Middle frontal gyrus (tissue), 1 donor: ENCODE measurements around the gene UMAD1.
"Not testable (repeated sequence)": the region's sequence is repeated elsewhere in the genome, so short reads cannot be mapped to it uniquely, and the experiment has no call there.

ENCODE experiments used
- DNase-seq: peaks from one replicate; pipeline ENCODE4 v3.0.0-alpha.2; 2015; ENCODE audit warnings: low spot score; ENCODE audit errors: extremely low spot score

Gene UMAD1

DNA sequence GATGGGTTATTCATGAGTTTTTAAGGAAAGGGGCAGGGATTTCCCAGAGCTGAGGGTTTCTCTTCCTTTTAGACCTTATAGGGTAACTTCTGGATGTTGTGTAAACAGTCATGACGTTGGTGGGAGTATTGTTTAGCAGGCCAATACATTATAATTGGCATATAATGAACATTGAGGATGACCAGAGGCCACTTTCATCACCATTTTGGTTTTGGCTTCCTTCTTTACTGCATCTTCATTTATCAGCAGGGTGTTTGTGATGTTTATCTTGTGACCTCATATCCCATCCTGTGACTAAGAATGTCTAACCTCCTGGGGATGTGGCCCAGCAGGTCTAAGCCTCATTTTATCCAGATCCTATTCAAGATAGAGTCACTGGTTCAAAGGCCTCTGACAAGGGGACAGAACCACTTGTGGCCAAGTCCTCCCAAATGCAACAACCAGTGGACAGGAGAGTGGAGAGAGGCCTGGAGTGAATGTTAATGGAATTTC is 155.1 kb downstream of the UMAD1 start:
- DNase-seq: no peak

DNA sequence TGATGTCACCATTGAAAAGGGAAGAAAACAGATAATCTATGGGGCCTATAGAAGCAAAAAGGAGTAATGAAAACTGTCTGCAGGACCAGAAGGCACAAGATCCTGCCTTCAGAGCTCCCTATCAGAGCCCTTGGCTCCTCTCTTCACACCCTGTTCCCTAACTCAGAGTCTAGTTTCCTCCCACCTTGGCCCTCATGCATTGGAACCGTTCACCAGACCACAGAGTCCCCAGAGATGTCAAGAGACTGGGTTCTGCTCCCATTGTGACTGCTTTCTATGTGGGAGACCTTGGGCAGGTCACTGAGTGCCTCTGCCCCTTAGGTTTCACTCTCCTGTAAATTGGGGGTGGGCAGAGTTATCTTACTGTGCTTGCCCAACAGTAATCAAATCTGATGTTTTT is 158.0 kb downstream of the UMAD1 start:
- DNase-seq: no peak

DNA sequence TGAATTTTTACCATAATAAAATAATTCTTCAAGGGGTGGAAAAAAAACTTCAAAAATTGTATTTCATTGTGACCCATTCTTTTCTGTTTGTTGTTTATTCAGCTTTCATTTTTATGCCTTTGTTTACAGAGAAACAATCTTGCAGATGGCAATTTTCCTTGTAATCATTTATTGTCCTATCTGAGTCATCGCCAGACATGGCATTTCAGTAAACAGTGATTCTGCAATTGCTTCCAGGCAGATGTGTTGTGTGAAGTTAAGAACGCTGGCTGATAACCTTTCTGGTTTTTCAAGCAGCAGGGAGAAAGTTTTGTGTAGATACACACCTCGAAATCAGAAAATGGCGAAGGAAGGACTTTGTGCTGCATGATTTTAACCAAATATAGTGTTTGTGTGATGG is 158.6 kb downstream of the UMAD1 start:
- DNase-seq: no peak

DNA sequence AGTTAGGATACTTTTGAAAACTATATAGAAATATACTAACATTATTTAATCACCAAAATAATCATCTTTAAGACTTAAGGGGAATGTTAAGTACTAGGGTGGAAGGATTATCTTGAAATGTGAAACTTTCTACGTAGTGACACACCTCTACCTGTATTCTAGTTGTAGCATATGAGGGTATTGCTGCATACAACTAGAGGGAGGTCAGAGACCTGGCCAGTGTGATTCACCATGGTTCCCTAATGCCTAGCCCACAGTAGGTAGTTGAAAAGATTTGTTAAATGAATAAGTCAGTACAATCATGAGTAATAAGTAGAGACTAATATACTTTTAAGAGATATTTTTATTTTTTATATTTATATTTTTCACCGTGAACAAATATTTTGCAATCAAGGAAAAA is 162.0 kb downstream of the UMAD1 start:
- DNase-seq: no peak

DNA sequence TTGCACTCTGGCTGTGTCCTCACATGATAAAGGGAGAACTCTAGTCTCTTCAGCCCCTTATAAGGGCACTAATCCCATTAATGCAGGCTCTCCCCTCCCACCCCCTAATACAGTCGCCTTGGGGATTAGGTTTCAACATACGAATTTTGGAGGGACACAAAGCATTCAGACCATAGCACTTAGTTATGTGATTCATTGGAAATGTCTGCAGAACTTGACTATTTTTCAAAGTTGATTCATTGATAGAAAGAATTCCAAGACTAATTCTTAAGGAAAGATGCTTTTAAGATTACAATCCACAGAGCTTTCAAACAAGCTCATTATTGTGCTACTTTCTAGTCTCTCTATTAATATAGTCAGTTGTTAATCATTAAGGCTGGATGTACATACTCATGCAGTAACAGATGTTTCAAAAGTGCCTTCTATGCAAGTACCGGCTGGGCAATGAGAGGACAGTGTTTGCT is 163.2 kb downstream of the UMAD1 start:
- no peak for DNase-seq

DNA sequence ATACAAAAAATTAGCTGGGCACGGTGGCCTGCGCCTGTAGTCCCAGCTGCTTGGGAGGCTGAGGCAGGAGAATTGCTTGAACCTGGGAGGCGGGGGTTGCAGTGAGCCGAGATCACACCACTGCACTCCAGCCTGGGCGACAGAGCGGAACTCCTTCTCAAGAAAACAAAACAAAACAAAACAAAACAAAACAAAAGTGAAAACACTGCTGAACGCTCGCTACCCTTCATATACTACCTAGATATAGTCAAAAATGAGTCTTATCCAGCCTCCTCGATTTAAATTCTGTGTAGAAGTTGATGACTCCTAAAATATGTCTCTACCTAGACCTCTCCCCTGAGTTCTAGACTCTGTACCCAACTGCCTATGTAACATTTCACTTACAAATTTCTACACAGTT is 164.3 kb downstream of the UMAD1 start:
- not testable (repeated sequence) for DNase-seq

DNA sequence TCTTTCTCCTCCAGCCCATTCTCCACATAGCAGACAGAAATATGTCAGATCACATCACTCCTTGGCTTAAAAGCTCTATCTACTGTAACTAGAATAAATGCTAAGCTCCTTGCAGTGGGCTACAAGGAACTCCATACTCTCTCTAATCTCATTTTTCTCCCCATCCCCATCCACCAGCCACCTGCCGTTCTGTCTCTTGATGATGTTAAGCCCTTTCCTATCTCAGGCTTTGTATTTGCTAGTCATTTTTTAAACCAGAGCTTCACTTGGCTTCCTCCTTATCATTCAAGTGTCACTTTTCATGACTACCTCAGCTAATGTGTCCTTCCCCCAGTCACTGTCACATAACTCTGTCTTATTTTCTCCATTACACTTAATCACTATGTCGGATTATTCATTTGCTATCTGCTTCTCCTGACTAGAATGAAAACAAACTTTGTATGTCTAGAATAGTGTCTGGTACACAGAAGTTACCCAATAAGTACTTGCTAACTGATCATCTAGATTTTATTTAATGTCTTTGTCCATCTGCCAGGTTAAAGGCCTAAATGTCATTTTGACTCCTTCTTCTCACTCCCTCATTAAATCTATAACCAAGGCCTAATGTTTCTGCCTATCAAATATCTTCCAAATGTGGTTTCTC is 165.1 kb downstream of the UMAD1 start:
- no peak for DNase-seq

DNA sequence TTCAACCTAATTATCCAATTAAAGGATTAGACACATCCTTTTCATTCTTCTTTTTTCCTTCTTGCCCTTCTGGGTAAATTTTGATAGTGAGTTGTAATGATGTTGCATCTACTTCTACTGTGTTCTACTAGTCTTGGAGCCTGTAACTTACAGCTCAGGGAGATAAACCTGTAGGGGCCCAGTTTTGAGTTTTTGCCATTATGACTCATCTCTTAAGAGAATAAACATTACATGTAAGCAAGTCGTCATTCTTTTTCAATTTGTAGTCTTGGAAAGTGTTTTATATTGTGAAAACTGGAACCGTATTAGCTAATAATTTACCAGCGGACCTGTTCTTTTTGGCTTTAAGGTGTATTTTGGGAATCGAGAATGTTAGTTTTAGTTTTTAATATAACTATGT is 167.6 kb downstream of the UMAD1 start:
- DNase-seq: no peak

DNA sequence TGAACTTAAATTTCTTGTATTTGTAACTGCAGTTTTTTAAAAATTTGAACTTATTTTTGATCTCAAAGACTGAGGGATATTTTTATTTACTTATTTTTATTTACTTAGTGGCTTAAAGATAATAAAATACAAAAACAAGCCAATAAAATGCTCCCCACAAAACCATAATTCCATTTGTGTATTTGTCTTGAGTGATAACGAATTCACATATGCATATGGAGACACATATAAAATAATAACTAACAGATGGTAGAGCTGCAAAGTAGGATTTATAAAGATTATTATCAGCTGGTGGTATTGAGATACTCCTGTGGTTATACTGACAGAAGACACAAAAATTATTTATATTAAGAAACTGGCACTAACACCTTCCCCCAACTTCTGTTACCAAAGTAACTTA is 168.1 kb downstream of the UMAD1 start:
- no peak for DNase-seq

DNA sequence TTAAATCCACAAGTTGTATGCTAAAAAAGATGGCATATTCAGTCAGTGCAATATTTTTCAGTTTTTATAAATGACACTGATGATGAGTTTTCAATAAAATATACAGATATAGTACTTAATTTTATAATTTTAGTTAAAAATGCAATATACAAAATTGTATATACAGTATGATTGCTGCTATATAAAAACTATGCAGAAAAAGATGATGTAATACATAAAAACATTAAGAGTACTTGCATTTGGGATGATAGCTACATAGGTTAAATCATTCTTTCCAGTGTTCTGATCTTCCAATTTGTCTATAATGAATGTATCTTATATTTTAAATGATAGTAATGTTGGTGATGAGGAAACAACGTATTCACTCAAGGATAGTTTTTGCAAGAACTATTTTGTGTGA is 169.8 kb downstream of the UMAD1 start:
- DNase-seq: no peak

DNA sequence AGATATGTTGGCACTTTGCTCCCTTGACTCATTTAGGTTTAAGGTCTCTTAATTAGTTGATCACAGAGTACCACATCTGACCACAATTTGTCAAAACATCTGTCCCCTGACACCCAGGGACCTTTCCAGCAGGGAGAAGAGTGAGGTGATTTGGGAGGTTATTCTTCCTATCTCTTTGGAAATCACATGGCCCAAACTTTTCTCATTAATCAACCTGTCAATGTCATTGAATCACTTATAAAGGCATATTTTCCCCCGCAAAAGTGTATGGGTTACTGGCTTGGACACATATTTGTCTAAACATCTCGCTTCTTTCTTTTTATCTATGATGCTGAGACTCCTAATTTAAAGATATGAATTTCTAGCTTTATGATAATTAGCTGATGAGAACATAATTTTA is 170.3 kb downstream of the UMAD1 start:
- no peak for DNase-seq

DNA sequence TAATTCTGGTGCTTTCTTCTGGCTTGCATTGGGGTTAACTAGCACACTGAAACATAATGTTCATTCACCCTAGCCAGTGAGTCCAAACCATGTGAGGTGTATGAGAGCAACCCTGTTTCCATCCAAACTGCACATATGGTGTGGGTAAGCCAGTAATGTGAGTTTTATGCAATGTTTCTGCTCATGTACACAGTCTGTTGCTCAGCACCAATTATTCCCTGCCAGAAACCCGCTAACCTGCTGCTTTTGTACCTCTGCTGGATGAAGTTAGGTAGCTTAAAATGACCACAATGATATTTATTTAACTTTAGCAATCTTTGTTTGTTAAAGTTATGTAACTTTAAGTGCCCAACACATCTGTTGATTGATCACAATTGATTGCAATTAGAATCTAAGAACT is 171.6 kb downstream of the UMAD1 start:
- DNase-seq: no peak

DNA sequence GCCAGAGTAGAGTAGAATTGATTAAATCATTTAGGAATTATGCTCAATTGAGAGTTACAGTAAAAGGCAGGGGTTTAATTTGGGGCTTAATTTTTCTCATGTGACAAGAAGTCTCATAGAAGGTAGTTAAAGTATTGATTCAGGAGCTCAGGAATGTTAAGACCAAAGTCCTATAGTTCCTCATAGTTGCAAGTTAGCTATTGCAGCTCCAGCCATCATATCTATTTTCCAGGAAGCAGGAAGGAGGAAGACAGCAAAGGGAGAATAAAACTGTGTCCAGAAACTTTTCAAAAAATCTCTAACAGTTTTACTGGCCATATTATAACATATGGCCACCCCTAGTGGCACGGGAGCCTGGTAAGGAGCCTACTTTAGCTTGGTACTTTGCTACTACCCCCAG is 174.8 kb downstream of the UMAD1 start:
- DNase-seq: no peak

DNA sequence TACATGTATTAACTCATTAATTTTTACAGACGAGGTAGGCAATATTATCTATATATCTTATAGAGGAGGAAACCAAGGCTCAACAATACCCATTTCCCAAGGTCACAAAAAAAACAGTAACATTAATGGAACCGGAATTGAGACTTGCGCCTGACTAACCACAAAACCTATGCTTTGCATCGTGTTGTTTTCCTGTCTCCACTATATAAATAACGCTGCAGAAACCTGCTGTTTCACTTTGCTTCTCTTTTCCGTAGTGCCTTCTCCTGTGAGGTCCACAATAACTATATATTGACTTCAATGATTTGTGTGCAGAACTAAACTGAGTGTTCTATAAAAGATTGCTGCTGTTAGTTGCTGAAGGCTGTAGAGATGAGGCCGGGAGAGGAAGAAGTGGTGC is 175.5 kb downstream of the UMAD1 start:
- DNase-seq: no peak

DNA sequence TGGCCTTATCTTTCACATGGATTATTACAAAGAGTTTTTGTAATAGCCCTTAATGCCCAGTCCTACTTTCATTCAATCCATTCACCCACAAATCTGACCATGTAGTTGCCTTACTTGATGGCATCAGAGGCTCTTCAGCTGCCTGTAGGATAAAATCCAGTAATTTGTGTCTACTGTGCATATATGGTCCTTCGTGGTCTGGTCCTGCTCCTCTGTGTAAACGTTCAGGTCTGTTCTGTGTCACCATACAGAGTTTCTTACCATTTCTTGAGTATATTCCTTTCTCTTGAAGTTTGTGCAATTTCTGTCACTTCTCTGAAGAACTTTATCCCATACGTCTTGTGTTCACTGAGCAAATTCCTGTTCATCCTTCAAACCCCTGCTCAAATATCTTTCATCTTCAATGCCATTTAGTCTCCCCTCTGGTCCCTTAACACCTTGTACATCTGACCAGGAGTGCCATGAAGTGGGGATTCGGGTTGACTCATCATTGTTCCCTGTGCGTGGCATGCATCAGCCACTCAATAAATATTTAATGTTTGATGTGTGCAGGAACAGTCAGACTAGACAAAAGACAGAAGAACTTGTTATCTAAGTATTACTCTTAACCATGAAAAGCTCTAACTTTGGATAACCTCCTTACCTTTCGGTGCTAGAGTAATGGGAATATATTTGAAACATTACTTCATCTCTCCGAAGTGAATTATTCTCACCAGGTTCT is 176.4 kb downstream of the UMAD1 start:
- no peak for DNase-seq

DNA sequence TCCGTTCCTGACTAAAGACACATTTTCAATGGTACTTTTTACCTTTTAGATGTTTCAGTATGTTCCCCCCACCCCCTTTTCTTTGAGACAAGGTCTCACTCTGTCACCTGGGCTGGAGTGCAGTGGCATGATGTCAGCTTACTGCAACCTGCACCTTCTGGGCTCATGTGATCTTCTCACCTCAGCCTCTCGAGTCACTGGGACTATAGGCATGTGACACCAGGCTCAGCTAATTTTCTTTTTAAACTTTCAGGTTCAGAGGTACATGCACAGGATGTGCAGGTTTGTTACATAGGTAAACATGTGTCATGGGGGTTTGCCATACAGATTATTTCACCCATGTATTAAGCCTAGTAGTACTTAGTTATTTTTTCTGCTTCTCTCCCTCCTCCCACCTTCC is 177.2 kb downstream of the UMAD1 start:
- DNase-seq: no peak

DNA sequence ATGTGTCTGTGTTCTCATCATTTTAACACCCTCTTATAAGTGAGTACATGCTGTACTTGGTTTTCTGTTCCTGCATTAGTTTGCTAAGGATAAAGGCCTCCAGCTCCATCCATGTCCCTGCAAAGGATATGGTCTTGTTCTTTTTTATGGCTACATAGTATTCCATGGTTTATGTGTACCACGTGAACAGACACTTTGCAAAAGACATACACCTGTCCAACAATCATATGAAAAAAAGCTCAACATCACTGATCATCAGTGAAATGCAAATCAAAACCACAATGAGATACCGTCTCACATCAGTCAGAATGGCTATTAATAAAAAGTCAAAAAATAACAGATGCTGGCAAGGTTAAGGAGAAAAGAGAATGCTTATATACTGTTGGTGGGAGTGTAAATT is 177.6 kb downstream of the UMAD1 start:
- not testable (repeated sequence) for DNase-seq

DNA sequence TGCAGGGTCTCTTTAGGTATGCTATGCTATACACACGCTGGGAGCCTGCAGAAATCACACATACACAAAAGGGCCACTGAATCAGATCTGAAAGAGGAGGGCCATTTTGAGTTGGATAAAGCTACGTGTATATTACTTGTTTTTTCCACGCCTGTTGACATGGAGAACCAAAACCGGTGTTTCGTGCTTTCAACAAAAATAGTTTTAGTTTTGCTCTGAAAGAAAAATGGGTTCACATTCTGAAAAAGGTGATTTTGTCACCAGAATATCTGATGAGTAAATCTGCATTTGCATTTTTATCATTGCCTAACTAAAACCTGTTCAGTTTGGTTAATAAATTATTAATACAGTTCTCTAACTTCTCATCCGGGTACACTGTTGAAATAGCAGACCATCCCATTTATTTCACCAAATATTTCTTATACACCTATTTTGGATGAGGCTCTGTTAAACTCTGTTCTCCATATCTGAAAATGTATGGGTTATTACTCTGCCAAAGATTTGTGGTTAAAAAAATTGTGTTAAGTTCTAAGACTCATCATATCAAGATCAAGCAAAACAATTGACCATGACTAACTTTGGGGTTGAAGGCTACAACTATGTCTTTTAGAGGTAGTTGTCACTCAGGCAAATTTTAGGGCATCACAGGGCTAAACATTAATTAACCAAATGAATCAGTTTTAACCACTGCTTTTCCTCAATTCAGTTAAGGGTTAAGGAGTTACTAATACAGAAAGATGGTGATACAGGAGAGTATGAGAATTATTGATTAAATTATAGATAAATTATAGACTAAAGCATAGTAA is 179.1 kb downstream of the UMAD1 start:
- no peak for DNase-seq

DNA sequence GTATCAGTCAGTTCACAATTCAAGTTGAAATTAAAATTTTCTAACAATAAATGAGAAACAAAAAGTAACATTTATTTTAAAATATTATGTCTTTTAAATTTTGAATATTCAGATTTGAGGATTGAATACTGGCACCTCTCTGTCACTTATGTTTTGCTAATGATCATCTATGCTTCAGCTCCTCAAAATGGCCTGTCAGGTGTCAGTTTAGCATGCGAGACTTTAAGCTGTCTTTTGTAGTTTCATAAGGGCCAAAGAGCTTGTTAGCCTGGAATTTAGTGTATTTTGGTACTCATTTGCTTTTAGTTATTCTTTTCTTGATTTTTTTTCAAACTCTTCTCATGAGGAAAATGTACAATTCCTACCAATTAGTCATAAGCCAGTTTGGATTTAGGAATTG is 179.9 kb downstream of the UMAD1 start:
- DNase-seq: no peak

DNA sequence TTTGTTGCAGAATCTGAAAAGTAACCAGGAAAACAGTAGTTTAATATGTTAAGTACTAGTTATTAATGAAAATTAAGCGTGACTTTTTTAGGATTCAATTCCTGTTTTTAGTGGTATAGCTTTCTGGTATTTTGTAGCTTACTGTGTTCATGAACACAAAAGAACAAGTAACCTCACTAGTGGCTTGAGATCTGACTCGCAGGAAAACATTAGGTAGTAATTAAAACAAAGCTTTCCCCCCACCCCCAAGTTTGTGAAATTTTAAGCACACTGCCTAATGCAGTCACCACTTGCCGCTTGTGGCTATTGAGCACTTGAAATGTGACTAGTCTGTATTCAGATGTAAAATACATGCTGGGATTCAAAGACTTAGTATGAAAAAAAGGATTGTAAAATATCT is 180.4 kb downstream of the UMAD1 start:
- DNase-seq: no peak

DNA sequence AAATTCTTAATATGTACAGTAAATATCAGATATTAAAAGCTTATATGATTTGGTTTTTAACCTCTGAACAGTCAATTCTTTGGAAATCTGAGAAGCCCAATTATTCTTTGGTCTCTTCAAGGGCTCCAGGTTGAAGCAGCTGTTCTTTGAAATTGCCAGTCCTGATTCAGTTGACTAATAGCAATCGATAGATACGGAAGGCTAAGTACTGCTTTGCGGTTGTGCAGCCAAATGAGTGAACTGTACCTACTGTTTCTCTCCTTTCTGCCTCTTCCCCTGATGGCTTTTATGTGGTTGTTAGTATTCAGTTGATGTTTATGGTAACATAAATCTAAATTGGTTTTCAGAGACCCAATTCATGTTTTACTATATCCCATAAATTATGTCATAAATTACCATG is 181.0 kb downstream of the UMAD1 start:
- no peak for DNase-seq

DNA sequence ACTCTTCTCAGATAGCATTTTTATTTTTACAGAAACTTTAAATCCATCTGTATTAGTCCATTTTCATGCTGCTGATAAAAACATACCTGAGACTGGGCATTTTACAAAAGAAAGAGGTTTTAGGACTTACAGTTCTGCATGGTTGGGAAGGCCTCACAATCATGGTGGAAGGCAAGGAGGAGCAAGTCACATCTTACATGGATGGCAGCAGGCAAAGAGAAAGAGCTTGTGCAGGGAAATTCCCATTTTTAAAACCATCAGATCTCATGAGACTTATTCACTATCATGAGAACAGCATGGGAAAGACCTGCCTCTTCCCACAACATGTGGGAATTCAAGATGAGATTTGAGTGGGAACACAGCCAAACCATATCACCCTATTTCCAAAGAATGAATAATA is 184.7 kb downstream of the UMAD1 start:
- DNase-seq: not testable (repeated sequence)
